NCI-H2171 treated with DMSO at 0.1 percent for 48 hours (cell line): ENCODE measurements around the gene SRPRB.

Experiments used
- DNase-seq: peaks from one replicate; lab custom pipeline; 2025; lab: John Stamatoyannopoulos, UW

The SRPRB gene

DNA sequence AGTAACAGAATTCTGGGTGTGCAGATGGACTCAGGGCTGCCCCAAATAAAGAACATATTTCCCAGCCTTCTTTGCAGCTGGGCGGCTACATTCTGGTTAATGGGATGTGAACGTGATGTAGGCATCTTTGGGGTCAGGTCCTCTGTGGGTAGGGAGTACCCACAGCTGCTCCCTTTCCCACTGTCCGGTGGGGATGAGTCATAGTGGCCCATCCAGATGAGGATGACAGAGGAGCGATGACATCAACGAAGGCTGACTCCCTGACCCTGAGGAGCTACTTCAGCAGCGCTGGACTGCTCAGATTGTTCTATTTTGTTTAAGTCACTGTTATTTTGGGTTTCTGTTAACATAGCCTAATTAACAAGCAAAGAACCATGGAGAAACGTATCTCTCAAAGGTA lies 38.0 kb downstream of the SRPRB start:
- no peak for DNase-seq

DNA sequence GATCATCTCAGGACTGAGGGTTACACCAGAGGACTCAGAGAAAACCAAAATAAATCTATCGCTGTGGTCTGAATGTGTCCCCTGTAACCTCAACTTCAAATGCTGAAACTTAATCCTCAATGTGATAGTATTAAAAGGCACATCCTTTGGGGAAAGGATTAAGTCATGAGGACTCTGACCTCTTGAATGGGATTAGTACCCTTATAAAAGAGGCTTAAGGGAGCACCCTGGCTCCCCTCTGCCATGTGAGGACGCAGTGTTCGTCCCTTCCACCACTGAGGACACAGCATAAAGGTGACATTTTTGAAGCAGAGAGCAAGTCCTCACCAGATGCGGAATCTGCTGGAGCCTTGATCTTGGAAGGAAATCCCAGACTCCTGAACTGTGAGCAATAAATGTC lies 39.5 kb downstream of the SRPRB start:
- no peak for DNase-seq

DNA sequence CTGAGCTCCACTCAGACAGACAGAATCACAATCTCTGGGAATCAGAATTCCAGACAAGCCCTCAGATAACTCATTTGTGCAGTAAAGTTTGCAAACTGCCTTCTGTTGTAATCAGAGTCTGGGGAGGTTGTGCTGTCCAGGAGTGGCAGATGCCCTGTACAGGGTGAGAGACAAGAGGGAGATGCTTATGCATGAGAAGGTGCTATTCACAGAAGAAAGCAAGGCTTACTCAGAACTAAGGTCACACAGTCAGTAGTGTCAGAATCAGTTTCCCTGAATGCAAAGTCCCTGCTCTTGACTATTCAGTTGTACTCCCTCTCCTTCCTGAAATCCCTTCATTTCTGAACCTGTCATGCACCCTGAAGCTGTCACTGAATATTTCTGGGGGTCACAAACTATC lies 43.7 kb downstream of the SRPRB start:
- no peak for DNase-seq

DNA sequence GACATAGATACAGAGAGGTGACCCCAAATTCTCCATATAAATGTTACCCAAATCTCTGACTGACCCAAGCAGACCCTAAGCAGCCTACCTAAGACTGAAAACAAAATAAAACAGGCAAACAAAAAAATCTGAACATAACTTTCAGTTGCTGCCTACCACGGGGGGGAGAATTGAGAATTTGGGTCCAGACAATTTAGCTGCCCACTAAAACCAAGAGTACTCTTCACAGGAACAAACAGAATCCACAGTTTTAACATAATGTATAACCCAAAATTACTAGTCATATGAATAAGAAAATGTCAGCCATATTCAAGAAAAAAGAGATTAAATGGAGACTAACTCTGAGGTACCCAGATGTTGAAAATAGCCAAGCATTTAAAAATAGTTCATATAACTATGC lies 44.4 kb downstream of the SRPRB start:
- no peak for DNase-seq

DNA sequence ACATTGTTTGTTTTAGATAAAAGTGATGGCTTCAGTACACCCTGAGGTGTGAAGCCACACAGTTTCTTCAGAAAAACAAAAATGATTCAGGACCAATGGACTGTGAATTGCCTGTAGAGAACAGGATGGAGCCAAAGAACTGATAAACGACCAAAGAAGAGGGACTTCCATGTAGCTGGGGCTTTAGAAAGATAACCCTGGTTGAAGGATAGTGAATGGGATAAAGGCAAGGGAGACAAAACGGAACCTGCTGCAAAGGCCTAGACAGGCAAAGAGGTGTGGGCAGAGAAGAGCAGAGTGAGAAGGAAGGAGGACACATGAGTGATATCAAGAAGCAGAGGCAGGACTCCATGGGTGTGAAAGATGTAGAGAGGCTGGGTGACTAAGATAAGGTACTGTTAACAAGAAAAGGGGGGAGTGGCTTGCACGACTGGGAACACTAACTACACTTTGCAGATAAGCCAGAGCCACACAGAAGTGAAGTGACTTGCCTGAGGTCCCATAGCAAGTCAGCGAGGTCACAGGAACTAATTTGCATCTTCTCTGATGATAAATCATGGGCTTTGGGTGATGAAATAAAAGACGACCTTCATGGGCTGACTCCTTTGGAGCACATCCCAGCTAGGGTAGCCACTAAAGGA lies 45.8 kb downstream of the SRPRB start:
- DNase-seq, result no peak

DNA sequence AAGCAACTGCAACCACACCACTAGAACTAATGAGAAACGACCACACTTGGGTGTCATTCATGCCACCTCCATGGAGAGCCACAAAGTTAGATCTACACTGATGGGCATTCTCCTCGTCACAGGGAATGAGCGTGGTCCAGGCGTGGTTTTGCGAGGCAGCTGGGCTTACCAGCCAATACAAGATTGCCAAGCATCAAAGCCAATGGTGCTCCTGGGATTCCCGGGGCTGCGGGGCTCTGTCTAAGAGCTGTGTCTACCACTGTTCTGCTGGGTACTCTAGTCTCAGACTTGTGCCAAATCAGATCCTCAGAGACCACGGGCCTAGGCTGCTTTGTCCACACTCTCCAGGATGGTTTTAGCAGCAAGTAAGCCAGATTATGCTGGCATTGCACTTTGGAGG lies 46.3 kb downstream of the SRPRB start:
- no peak for DNase-seq

DNA sequence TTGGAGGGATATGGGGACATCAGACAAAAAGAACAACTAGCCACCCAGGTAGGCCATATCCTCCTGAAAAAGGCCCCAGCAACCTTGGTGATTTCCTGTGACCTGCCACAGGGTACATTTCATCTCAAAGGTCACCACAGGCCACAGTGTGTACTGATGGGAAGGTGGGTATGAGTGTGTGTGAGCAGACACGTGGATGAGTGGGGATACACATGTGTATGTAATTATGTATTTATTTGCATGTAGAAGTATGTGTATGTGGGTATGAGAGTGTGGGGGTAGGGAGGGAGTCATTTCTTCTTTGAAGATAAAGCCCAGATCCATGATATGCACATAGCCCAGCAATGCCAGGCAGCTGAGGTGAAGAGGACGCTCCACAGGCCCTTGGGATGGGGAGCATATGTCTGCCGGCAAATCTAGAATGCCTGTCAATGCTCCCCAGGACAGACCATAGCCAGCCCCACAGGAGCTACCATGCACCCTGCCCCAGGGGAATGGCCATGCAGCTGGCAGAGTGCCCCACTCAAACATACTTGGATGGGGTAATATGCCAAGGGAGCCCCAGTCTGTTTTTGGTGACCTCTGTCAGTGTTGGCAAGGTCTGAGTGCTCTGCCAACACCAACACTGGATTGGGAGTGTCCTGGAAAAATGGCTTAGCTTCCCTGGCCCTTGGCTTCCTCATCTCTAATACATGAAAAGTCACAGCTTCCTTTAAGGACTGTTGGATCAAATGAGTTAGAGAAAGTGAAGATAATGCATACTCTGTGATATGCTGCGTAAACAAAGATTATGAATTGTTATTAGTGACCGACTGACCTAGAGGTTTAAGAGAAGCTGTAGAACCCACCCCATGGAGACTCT lies 47.7 kb downstream of the SRPRB start:
- DNase-seq, result no peak

DNA sequence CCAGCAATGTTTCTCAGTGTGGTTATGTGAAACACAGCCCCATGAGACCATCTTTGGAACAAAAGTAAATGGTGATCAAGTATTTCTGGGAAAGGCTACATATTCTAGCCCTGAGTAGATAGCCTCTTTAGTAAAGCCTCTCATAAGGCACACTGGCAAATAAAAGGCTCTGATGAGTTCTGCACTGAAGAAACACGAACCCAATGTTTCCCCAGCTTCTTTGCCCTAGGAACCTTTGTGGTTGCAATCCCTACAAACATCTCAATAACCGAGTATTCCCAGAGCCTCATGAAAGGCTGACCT lies 48.3 kb downstream of the SRPRB start:
- no peak for DNase-seq

DNA sequence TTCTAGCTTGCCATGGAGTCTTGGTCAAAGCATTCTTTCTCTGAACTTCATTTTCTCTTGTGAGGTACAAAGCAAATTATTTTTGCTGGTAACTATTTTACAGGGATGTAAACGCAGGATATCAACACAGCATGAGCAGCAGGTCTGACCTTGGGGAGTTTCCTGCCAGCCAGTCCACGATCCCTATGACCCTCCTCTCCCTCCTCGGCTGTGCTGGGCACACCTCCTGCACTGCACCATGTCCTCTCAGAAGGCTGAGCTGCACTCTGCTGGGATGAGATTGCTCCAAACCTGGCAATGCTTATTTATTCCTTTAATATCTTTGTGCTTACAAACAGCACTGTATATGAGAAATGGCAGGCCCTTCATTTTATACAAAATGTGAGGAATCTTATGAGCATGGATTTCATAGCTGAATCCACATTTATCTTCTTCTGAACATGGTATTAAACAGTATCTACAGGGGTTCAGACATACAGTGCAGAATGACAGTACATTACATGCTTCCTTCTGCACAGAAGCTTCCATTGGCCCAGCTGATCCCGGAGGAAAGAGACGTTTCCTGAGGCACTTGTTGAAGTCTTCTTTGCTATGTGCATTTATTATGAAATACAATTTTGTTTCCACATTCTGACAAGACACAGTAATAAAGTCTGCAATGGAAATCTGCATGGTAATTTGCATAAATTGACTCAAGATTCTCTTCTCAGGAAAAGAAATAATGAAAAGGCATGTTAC lies 48.8 kb downstream of the SRPRB start:
- no peak for DNase-seq

DNA sequence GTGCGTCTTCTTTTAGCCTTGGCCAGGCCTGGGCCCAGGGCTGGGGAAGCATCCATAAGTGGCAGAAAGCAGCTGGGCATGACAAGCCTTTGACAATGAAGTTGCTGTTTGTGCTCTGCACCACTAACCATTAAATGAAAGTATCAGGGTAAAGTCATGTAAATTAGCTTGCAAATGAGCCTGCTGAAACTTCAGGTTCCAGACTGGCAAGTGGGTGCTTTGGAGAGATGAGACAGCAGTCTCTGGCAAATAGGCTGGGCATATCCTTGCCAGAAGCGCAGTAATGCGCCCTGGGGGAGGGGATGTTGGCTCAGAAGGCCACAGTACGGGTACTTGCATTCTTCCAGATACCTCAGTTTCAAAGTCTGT lies 49.4 kb downstream of the SRPRB start:
- DNase-seq, result no peak

DNA sequence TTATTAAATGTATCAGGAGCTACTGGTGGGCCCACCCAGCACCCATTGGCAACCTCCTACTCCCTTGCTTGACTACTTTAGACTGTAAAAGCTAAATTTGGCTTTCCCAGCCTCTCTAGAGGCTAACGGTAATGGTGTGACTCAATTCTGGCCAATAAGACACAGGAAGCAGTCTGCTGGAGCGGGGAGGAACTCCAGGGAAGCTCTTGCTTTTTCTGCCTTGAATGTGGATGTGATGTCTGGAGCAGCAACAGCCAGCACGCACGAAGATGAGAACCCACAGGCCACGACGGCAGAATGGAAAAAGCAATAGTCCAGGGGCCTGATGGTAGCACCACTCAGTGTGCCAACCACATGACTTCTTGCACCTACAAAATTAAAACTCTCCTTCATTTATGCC lies 50.2 kb downstream of the SRPRB start:
- DNase-seq, result no peak

DNA sequence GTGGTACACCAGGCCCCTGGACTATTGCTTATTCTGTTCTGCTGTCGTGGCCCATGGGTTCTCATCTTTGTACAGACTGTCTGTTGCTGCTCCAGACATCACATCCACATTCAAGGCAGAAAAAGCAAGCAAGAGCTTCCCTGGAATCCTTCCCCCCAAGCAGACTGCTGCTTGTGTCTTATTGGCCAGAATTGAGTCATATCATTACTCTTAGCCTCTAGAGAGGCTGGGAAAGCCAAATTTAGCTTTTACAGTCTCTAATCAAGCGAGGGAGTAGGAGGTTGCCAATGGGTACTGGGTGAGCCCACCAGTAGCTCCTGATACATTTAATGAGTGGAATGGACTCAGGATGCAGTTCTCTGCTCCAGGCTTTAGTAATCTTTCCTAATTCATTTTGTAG lies 50.7 kb downstream of the SRPRB start:
- no peak for DNase-seq

DNA sequence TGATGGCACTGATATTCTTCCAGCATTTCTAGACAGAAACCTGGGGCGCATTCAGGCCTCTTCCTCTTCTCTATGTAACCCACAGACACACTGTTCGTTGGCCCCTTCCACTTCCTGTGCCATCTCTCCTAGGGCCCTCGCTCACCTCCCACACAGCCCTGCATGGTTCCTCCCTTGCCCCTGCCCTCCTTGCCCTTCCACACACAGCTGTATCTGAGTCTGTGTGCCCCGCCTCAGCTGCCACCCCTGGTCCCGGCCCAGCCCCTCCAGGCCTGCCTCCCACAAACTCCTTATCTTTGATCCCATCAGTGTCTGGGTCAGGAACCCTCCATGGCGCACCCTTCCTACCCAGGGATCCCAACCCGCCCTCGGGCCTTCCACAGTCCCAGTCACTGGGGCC lies 52.2 kb downstream of the SRPRB start:
- no peak for DNase-seq

DNA sequence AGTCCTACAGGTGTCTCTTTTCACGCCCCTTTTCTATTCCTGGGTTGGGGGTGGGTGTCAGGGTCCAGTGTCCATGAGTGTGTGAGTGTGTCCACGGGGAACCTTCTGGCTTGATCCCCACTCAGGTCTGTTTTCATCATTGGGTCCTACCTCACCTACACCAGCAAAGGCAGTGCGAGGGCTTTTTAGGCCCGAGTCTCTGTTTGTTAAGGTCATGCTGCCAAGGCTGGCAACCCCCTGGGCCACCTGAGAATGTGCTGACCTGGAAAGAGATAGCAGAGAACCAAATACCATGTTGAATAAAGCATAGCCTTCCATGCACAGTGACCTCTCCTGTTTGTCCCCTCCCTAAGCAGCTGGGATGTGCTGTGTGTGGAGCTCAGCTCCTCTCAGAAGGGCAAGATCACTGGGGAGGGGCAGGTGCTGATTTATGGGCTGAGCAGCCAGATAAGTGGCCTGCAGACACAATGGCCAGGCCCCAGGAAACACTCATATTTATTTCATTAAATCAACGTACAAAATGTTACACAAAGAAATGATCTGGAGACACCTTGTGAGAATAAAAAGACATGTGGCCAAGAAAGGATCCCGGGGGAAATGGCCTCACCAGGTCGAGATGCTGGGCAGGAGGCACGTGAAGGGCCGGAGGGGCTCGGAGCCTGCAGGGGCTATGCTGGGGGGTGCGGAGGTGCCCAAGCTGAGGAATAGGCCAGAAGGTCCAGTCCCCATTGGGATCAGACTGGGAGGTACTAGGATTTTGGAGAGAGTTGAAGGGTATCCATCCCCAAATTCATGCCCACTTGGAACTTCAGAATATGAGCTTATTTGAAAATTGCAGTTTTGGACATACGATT lies 54.0 kb downstream of the SRPRB start:
- DNase-seq, result no peak

DNA sequence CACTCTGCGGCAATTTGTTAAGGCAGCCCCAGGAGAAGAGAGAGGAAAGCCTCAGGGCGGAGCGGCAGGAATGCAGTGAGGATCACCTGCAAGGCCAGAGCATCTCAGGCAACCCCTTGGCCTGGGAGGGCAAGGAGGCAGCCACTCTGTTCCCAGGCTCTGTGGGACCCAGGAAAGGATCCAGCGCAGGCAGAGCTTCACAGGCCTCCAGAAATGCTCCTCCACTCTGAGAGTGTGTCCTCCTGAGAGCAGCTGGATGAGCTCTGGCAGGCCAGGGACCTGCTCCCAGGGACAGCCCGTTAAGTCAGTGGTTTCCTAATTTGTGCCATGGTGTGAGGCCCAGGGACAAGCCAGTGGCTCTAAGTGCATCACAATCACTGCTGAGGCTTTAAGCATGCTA lies 54.9 kb downstream of the SRPRB start:
- DNase-seq, result no peak

DNA sequence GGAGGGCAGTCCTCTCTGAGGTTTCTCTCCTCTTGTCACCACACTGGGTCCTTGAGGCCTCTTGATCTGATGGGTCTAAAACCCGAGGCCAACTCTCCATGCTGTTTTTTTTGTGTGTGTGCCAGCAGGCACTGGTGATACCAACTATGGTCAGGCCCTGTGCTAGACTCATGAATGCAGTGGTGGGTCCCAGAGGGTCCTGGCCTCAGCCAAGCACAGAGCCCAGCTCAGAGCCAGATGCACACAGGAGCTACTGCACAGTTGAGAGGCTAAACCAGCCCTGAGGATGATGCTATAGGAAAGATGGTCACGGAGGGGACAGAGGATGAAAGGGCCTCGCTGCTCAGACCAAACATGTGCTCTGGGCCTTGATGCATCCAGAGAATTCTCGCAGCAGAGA lies 56.5 kb downstream of the SRPRB start:
- no peak for DNase-seq

DNA sequence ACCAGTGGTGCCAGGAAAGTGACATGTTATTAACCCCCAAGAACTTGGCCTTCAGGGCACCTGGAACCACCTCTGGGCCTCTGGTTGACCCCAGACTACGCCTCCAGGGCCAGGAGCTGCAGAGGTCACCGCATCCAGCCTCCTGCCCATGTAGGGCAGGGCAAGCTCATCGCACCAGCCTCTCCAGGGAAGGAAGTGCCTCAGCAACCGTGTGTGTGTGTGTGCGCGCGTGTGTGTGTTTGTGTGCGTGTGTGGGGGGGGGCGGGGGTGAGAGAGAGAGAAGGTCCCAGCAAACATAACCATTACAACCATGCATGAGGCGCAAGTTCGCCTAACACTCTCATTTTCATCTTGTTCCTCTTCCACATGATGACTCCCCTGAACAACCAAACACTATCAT lies 58.3 kb downstream of the SRPRB start:
- no peak for DNase-seq

DNA sequence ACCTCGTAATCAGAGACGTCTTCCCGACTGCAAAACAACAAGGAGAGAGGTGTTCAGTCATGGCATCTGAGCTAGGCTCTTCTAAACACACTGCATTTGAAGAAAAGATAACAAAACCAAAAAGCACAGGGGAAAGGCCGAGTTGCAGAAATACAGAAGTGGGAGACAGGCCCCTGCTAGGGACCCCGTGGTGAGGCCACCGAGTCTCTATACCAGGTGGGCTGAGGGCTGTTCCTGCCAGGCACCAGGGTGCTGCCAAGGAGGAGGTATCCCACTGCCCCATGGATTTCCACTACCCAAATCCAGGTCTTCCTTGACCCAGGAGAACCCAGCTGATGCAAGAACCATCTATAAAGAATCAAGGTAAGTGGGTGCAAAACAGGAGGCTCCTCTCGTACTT lies 59.0 kb downstream of the SRPRB start:
- DNase-seq, result no peak

DNA sequence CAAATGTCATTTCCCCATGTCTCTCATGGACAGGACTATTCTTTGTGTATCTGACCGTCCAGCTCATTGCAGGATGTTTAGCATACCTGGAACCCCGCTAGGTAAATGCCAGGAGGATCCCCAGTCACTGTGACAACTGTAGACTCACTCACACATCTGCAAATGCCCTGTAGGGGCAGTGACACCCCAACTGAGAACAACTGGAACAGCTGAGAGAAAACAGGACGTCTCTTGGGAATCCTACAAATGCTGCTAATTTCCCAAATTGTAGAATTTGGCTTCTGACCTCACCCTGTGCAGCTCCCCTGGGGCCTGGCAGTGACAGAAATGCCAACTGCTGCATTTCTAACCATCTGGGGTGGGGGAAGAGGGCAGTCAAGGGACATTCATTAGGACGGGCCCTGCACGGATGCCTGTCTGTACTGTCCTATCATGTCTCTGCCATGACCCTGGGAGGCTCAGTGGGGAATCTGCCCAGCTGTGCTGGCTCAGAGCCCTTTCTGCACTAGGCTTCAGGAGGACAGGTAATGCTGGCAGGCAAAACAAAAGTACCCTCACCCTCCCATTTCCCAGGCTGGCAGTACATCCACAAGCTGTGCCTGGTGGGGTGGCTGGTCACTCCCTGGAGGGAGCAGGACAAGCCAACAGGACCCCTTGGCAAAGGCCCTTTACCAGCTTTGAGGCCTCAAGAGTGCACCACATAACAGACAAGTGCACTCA lies 59.7 kb downstream of the SRPRB start:
- DNase-seq, result peak; percentile 12

DNA sequence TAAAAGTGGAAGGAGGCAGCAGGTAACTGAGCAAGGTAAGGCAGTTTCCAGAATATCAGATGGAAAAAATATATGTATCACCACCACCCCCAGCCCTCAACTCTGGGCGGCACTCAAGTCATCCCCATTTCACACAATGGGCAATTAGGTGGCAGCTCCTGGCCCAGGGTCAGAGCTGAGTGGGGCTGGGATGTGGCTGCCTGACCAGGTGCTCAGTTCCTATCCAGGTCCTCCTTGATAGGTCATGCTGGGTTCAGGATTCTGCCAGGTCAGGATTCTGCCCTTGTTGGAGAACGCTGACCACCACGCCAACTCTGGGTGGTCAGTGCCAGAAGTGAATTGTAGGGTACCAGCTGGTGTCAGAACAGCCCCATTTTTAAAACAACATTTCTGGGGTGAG lies 60.5 kb downstream of the SRPRB start:
- DNase-seq, result no peak

DNA sequence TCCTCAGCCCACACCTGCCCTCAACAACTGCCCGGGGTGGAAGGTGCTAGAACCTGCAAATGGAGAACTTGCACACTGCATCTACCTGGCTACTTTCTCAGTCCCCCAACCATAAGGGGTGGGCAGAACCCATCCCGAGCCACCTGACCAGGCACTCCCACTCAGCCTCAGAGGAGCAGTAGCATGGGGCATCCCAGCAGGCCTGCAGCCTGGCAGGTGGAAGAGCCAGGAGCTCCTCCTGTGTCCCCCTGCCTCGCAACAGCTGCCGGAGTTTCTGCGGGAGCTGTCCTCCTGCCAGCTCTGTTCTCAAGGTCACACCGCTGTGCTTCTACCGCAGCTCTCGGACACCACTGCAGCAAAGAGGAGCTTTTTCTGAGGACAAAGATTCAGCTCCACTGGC lies 62.6 kb downstream of the SRPRB start:
- DNase-seq, result peak; percentile 54
